BJ (cell line): ENCODE data around the gene CCDC187. TPM values are rescaled to one million over a fixed set of nuclear protein-coding genes. Genes with fewer than 3 reads are reported as not detected.

ENCODE experiments used
- CTCF ChIA-PET: fragments of 350-600 bp; formaldehyde crosslinking; extraction: SDS; loops from one replicate; lab custom pipeline; 2021; ENCODE audit warnings: antibody characterized with exemption, inconsistent platforms; lab: Yijun Ruan, JAX
- POLR2A ChIA-PET: fragments of 300-600 bp; sonication (Branson Sonifier 250); formaldehyde crosslinking; extraction: SDS; loops from one replicate; lab custom pipeline; 2021; ENCODE audit warnings: antibody characterized with exemption; lab: Charles Lee
- DNase-seq: peaks from one replicate; pipeline ENCODE4 v3.0.0-alpha.2; 2011; ENCODE audit warnings: low read depth
- H3K27me3 ChIP-seq: 2 replicates; pipeline ENCODE4 v1.6.0; 2011; ENCODE audit warnings: low read length; ENCODE audit not compliant: control insufficient read depth, insufficient read depth
- H3K36me3 ChIP-seq: 2 replicates; pipeline ENCODE4 v1.5.1; 2011; ENCODE audit warnings: low read length; ENCODE audit not compliant: control insufficient read depth, insufficient read depth
- H3K4me3 ChIP-seq: 2 replicates; pipeline ENCODE4 v1.5.1; 2011; ENCODE audit warnings: low read depth, mild to moderate bottlenecking, control low read depth, low read length
- CTCF ChIP-seq: IDR thresholded peaks from 2 replicates; pipeline ENCODE4 v1.5.1; 2011; ENCODE audit warnings: low read depth, mild to moderate bottlenecking, control low read depth, inconsistent platforms, low read length, moderate library complexity; ENCODE audit not compliant: insufficient read depth
- polyA plus RNA-seq: library from polyadenylated mRNA; depleted of rRNA; stranded (reverse); fragments of >200 nt; gene quantifications from 2 replicates; pipeline ENCODE4 v1.2.3, GENCODE V29; 2011

The CCDC187 gene
- polyA plus RNA-seq, 1 experiment: not detected

DNA sequence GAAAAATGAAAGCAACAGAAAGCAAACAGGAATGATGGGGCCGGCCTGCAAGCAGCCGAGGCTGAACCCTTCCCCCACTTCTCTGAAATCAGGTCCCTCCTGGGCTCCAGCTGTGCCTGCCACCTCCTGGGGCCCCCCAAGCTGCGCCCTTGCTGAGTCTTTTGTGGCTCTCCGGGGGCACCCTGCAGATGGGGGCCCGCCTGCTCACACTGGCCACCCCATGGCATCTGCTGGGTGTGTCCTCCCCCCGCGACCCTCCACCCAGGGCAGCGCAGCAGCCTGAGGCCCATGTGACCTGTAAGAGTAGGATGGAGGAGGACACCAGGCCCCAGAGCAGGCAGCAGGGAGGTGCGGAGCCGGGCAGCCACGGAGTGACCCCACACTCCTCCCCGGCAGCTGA lies 29.2 kb upstream of the CCDC187 start:
- no peak for TF ChIP-seq CTCF
- H3K4me3 ChIP-seq: no peak overlapping the region
- DNase-seq: no peak
- CTCF ChIA-PET: interaction anchor here (1.0 kb wide), 1 partner anchor 9 kb away, joined by 3 read pairs; no protein-coding TSS in a partner anchor
- POLR2A ChIA-PET: no interaction called here
- H3K27me3 ChIP-seq: no peaks in the 10 kb centered on the region
- peaks cover 39% of the 10 kb centered on the region for H3K36me3 ChIP-seq

DNA sequence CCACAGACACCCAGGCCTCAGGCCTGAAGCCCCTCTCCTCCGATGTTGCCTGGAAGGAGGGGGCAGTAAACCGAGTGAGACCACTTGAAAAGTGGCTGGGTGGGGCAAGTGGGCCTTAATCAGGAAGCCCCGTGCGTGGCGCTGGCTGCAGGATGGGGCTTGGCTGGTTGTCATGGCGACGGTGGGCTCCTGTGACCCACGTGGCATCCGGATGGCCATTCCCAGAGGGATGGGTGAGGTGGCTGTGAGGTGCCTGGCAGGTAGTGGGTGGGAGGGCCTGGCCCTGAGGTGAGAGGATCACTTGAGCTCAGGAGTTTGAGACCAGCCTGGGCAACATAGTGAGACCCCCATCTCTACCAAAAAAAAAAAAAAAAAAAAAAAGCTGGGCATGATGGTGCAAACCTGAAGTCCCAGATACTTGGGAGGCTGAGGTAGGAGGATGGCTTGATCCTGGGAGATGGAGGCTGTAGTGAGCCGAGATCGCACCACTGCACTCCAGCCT lies 28.6 kb upstream of the CCDC187 start:
- CTCF ChIA-PET: interaction anchor here (1.0 kb wide), 1 partner anchor 9 kb away, joined by 3 read pairs; no protein-coding TSS in a partner anchor
- no peak for DNase-seq
- H3K4me3 ChIP-seq: no peak overlapping the region
- H3K27me3 ChIP-seq: no peaks in the 10 kb centered on the region
- POLR2A ChIA-PET: no interaction called here
- no peak for TF ChIP-seq CTCF
- H3K36me3 ChIP-seq: peaks cover 35% of the 10 kb centered on the region

DNA sequence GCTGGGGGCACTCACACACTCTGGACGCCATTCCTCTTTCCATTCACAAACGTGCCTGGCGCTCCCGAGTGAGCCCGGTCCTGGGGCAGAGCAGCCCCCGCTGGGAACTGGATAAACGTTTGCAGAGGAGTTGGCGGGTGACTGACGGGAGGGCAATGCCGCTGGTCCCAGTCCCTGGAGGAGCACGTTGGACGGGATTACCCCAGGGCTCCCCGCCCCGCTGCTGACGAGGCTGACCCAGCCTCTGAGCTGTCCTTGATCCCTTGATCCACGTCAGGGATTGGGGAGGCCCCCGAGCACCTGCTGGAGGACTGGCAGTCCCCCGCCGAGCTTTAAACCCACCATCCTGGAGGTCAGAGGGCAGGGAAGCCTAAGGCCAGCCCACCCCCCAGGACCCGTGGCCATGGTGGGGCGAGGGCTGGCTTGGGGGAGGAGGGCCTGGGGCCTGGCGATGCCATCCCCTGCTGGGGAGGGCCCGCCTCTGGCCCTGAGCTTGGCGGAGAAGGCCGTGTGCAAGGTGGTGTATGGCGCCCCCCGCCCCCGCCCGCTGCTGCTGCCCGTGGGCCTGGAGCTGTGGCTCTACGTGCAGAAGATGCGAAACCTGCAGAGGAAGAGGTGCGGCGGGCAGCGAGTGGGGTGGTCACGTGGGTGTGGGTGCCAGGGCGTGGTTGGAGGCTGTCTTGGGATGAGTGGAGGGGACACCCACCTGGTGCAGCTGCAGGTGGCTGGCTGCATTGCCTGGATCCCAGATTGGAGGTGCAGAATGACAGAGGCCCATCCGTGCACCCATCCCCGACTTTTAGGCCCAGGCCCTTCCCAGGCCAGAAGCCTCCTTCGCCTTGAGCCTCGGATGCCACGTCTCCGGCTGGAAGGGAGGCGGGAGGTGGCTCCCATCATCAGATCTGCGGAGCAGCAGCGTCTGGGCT lies 27.9 kb upstream of the CCDC187 start:
- no peak for TF ChIP-seq CTCF
- CTCF ChIA-PET: no interaction called here
- peaks cover 28% of the 10 kb centered on the region for H3K36me3 ChIP-seq

GRCh38 chr9:136331030-136331429 lies 27.1 kb upstream of the CCDC187 start:
- POLR2A ChIA-PET: no interaction called here
- TF ChIP-seq CTCF: no peak

More for the DNA sequence above, 27.9 kb upstream of the CCDC187 start:
- POLR2A ChIA-PET: no interaction called here
- H3K27me3 ChIP-seq: no peaks in the 10 kb centered on the region
- DNase-seq: no peak
- H3K4me3 ChIP-seq: no peak overlapping the region

DNA sequence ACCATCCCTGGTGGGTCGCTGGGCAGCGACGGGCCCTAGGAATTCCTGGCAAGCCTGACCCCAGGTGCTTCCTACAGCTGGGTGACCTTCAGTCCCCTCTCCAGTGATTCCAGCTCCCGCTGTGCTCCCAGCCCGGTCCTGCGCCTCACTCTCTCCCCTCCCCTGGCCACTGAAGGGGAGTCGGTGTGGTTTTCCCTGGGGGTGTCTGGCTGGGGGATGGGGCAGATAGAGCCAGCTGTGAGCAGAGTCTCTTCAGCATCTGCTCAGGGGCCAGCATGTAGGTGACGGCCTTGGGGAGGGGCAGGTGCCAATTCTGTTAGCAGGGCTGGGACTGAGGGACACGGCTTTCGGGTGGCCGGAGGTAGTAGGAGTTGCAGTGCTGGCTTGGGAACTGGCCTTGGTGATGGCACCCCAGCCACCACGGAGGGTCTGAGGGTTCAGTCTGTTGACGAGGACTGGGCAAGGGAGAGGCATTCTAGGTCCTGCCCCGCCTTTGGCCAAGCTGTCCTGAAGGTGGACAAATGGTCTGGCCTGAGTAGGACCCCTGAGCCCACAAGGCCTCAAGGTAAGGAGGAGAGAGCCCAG lies 26.6 kb upstream of the CCDC187 start:
- no peak for TF ChIP-seq CTCF
- Histone ChIP-seq H3K36me3 (peaks cover 16% of the 10 kb centered on the region), H3K27me3 (no peaks in the 10 kb centered on the region), H3K4me3 (no peak overlapping the region)
- CTCF ChIA-PET: interaction anchor here (1.8 to 10.8 kb wide), 4 partner anchors 9 to 32 kb away, joined by 7 to 93 read pairs (median 9); partner anchors contain the start of gene DNLZ
- POLR2A ChIA-PET: no interaction called here
- no peak for DNase-seq

More at GRCh38 chr9:136331030-136331429, 27.1 kb upstream of the CCDC187 start:
- CTCF ChIA-PET: interaction anchor here (2.6 kb wide), 1 partner anchor 32 kb away, joined by 7 read pairs; the partner anchor contains the start of gene DNLZ
- Histone ChIP-seq H3K27me3 (no peaks in the 10 kb centered on the region), H3K4me3 (no peak overlapping the region), H3K36me3 (peaks cover 21% of the 10 kb centered on the region)
- DNase-seq: no peak
